ENCODE measurements around the gene ATG4A.

- TF ChIP-seq CTCF (conservative IDR thresholded peaks at IDR 0.05 in 1 of 2, IDR thresholded peaks at IDR 0.05 in 1 of 2; ENCODE audit: low read depth in 1 of 2, low read length in 2 of 2) (no peak), EZH2 (IDR thresholded peaks at IDR 0.05; ENCODE audit: low read length, missing control alignments) (no peak)
Observed at GRCh38 chrX:108081110-108081509, 10.5 kb upstream of the ATG4A start.
